AG08395 (cell line): ENCODE measurements around the gene SLC6A11.
A peak's percentile ranks its signal among the peaks of the same experiment; 100 is the strongest.

Experiments used
- DNase-seq: peaks from one replicate; pipeline ENCODE4 v3.0.0; 2012; ENCODE audit warnings: mixed read lengths, low spot score

SLC6A11 gene

GRCh38 chr3:10816019-10816862 lies at the start of gene SLC6A11:
Gene SLC6A11 (plus strand): TSS chr3:10816228. CDS start chr3:10816266, 38 bp downstream.
- DNase-seq = no peak

- DNase-seq = no peak
These were observed 47.2 kb upstream of the SLC6A11 start for GRCh38 chr3:10768708-10769394.

GRCh38 chr3:10770547-10770946 lies 45.5 kb upstream of the SLC6A11 start:
- no peak for DNase-seq

- DNase-seq = no peak
These were observed 45.0 kb upstream of the SLC6A11 start for GRCh38 chr3:10770981-10771380.

GRCh38 chr3:10771486-10772270 lies 44.4 kb upstream of the SLC6A11 start:
- no peak for DNase-seq

GRCh38 chr3:10772271-10773161 lies 43.5 kb upstream of the SLC6A11 start:
- no peak for DNase-seq

- no peak for DNase-seq
These were observed 41.8 kb upstream of the SLC6A11 start for GRCh38 chr3:10774129-10774670.

GRCh38 chr3:10774825-10775224 lies 41.2 kb upstream of the SLC6A11 start:
- DNase-seq = no peak

GRCh38 chr3:10775259-10775658 lies 40.8 kb upstream of the SLC6A11 start:
- DNase-seq = no peak

- DNase-seq = no peak
These were observed 40.2 kb upstream of the SLC6A11 start for GRCh38 chr3:10775828-10776227.

- DNase-seq = no peak
These were observed 38.4 kb upstream of the SLC6A11 start for GRCh38 chr3:10777627-10778026.

- DNase-seq = no peak
These were observed 37.3 kb upstream of the SLC6A11 start for GRCh38 chr3:10778492-10779292.

GRCh38 chr3:10779293-10779805 lies 36.7 kb upstream of the SLC6A11 start:
- no peak for DNase-seq

GRCh38 chr3:10780243-10780642 lies 35.8 kb upstream of the SLC6A11 start:
- no peak for DNase-seq

GRCh38 chr3:10780922-10781321 lies 35.1 kb upstream of the SLC6A11 start:
- DNase-seq = no peak

- DNase-seq = no peak
These were observed 34.0 kb upstream of the SLC6A11 start for GRCh38 chr3:10781981-10782380.

- DNase-seq = peak; percentile 19
These were observed 32.4 kb upstream of the SLC6A11 start for GRCh38 chr3:10783360-10784351.

- DNase-seq = no peak
These were observed 29.4 kb upstream of the SLC6A11 start for GRCh38 chr3:10786640-10787039.

GRCh38 chr3:10788451-10788850 lies 27.6 kb upstream of the SLC6A11 start:
- no peak for DNase-seq
